Osteoblast (primary cell): ENCODE results near the gene EXOC6. TPM values are rescaled to one million over a fixed set of nuclear protein-coding genes. Genes with fewer than 3 reads are reported as not detected.
A peak's percentile ranks its signal among the peaks of the same experiment; 100 is the strongest.

Experiments
- DNase-seq: peaks from one replicate; pipeline ENCODE4 v3.0.0; 2011; ENCODE audit warnings: low spot score, mixed read lengths; ENCODE audit not compliant: insufficient read length; ENCODE audit errors: missing footprints
- H2AFZ ChIP-seq: 2 replicates; pipeline ENCODE4 v1.6.0; 2011; ENCODE audit warnings: mild to moderate bottlenecking, low read length
- H3K27ac ChIP-seq: 2 replicates; pipeline ENCODE4 v1.5.1; 2011; ENCODE audit warnings: mild to moderate bottlenecking, low read depth, low read length, moderate library complexity
- H3K27me3 ChIP-seq: 2 replicates; pipeline ENCODE4 v1.6.0; 2012; ENCODE audit warnings: mild to moderate bottlenecking, control low read depth, inconsistent platforms, low read length, moderate library complexity; ENCODE audit not compliant: insufficient read depth
- H3K36me3 ChIP-seq: 2 replicates; pipeline ENCODE4 v1.5.1; 2011; ENCODE audit warnings: mild to moderate bottlenecking, low read length, control low read depth, moderate library complexity; ENCODE audit not compliant: insufficient read depth
- H3K4me1 ChIP-seq: 2 replicates; pipeline ENCODE4 v1.5.1; 2011; ENCODE audit warnings: mild to moderate bottlenecking, low read length, control low read depth, moderate library complexity; ENCODE audit not compliant: insufficient read depth
- H3K4me2 ChIP-seq: 2 replicates; pipeline ENCODE4 v1.6.0; 2011; ENCODE audit warnings: mild to moderate bottlenecking, low read length; ENCODE audit not compliant: insufficient read depth
- H3K4me3 ChIP-seq: fragments of 200-600 bp; sonication (generic); 3 replicates; pipeline ENCODE4 v1.5.1; 2012; ENCODE audit warnings: mild to moderate bottlenecking, low read length, inconsistent platforms; ENCODE audit not compliant: insufficient read depth
- H3K79me2 ChIP-seq: 2 replicates; pipeline ENCODE4 v1.6.0; 2012; ENCODE audit warnings: mild to moderate bottlenecking, low read length, control low read depth, inconsistent platforms; ENCODE audit not compliant: insufficient read depth
- H3K9me3 ChIP-seq: 2 replicates; pipeline ENCODE4 v1.5.1; 2011; ENCODE audit warnings: low read depth, low read length, control low read depth
- H4K20me1 ChIP-seq: 2 replicates; pipeline ENCODE4 v1.6.0; 2012; ENCODE audit warnings: mild to moderate bottlenecking, low read length, control low read depth; ENCODE audit not compliant: insufficient read depth
- total RNA-seq: library from RNA; depleted of rRNA; stranded (reverse); fragments of >200 nt; gene quantifications from 2 replicates; pipeline ENCODE4 v1.2.3, GENCODE V29; 2012
- TF ChIP-seq, protein P1 (sequence below): IDR thresholded peaks from 2 replicates; pipeline ENCODE4 v1.5.1; 2011; ENCODE audit warnings: mild to moderate bottlenecking, low read depth, low read length, moderate library complexity; ENCODE audit errors: extremely low read depth

The EXOC6 gene
- total RNA-seq, 1 donor: 8.7 TPM

DNA sequence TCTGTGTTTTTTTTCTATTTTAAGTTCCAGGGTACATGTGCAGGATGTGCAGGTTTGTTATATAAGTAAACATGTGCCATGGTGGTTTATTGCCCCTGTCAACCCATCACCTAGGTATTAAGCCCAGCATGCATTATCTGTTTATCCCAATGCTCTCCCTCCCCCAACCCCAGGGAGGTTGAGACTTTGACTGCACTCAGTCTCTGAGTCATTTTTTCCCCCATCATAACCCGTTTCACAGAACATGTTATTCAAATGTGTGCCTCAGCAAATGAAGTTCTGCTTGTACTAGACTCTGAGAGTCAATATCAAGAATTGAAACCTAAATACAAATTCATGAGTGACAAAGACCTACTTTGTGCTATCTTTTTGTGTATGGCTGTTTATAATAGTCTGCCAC is 142.3 kb downstream of the EXOC6 start:
- Histone ChIP-seq H3K27ac (no peak overlapping the region), H2AFZ (no peak overlapping the region), H3K79me2 (no peaks in the 10 kb centered on the region), H3K36me3 (no peaks in the 10 kb centered on the region), H4K20me1 (no peaks in the 10 kb centered on the region), H3K4me3 (no peak overlapping the region), H3K9me3 (no peaks in the 10 kb centered on the region), H3K27me3 (no peaks in the 10 kb centered on the region), H3K4me2 (no peak overlapping the region), H3K4me1 (no peaks in the 10 kb centered on the region)
- DNase-seq: no peak
- TF ChIP-seq, protein P1, sequence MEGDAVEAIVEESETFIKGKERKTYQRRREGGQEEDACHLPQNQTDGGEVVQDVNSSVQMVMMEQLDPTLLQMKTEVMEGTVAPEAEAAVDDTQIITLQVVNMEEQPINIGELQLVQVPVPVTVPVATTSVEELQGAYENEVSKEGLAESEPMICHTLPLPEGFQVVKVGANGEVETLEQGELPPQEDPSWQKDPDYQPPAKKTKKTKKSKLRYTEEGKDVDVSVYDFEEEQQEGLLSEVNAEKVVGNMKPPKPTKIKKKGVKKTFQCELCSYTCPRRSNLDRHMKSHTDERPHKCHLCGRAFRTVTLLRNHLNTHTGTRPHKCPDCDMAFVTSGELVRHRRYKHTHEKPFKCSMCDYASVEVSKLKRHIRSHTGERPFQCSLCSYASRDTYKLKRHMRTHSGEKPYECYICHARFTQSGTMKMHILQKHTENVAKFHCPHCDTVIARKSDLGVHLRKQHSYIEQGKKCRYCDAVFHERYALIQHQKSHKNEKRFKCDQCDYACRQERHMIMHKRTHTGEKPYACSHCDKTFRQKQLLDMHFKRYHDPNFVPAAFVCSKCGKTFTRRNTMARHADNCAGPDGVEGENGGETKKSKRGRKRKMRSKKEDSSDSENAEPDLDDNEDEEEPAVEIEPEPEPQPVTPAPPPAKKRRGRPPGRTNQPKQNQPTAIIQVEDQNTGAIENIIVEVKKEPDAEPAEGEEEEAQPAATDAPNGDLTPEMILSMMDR: no peak

- Histone ChIP-seq H3K4me2 (no peak overlapping the region), H4K20me1 (no peaks in the 10 kb centered on the region), H3K79me2 (no peaks in the 10 kb centered on the region), H3K9me3 (no peaks in the 10 kb centered on the region), H3K4me3 (no peak overlapping the region), H3K27ac (no peak overlapping the region), H3K36me3 (no peaks in the 10 kb centered on the region), H2AFZ (no peak overlapping the region), H3K4me1 (no peaks in the 10 kb centered on the region), H3K27me3 (no peaks in the 10 kb centered on the region)
- TF ChIP-seq, protein P1: no peak
- DNase-seq: peak; percentile 4
Measured at GRCh38 chr10:92991513-92991912, 143.2 kb downstream of the EXOC6 start.

- no peaks in the 10 kb centered on the region for H3K79me2 ChIP-seq
- H3K27ac ChIP-seq: no peak overlapping the region
- H3K36me3 ChIP-seq: no peaks in the 10 kb centered on the region
- no peaks in the 10 kb centered on the region for H4K20me1 ChIP-seq
- TF ChIP-seq, protein P1: no peak
- peaks cover 14% of the 10 kb centered on the region for H3K4me1 ChIP-seq
- DNase-seq: no peak
- H3K4me3 ChIP-seq: no peak overlapping the region
- H2AFZ ChIP-seq: no peak overlapping the region
- no peaks in the 10 kb centered on the region for H3K27me3 ChIP-seq
- no peak overlapping the region for H3K4me2 ChIP-seq
- no peaks in the 10 kb centered on the region for H3K9me3 ChIP-seq
Measured at GRCh38 chr10:92993699-92994272, 145.5 kb downstream of the EXOC6 start.

GRCh38 chr10:92995509-92995908 is 147.2 kb downstream of the EXOC6 start:
- Histone ChIP-seq H3K27me3 (no peaks in the 10 kb centered on the region), H3K36me3 (no peaks in the 10 kb centered on the region), H3K4me2 (no peak overlapping the region), H2AFZ (no peak overlapping the region), H3K4me1 (peaks cover 14% of the 10 kb centered on the region), H3K9me3 (no peaks in the 10 kb centered on the region), H3K27ac (no peak overlapping the region), H4K20me1 (no peaks in the 10 kb centered on the region), H3K79me2 (no peaks in the 10 kb centered on the region), H3K4me3 (no peak overlapping the region)
- no peak for DNase-seq
- TF ChIP-seq, protein P1: no peak
